CD4-positive, alpha-beta T cell treated with Interleukin-15 for 4 hours (primary cell): ENCODE measurements around the gene ADA.

ENCODE experiments used
- DNase-seq: peaks from one replicate; pipeline ENCODE4 v3.0.0-alpha.2; 2020; ENCODE audit warnings: low spot score

The ADA gene

DNA sequence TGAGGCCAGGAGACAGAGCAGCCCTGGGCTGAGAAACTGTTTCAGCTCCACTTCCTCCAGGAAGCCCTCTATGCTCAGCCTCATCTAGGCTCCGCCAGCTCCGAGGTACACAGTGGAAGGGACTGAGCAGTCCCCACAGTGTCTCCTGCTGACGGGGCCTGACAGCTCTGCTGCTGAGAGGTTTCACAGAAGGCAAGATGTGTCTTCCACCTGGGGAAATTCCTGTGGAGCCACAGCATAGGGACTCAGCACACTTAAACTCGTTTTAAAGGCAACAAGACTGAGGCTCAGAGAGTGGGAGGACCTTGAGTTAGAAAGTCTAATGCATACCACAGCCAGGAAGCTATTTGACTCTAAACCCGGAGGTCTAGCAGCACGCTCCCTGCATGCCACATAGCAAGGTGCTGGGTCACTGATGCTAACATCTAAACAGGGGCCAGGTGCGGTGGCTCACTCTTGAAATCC lies 6.8 kb downstream of the ADA start:
- DNase-seq, result peak; percentile 58

DNA sequence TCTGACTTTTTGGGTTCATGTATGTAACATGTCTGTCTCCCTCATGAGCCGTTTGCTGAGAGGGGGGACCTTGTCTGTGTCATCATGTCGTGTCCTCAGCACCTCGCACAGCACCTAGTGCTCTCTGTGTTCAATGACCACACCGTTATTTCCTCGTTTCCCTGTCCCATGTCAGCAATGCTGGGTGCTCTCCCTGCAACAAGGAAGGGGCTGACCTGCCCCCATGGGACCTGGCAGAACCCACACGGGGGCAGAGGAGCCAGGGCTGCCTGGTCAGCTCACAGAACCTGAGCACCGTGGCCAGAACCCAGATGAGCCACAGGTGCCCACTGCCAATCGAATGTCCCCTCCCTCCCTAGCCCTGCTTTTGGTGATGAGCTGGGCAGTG lies 7.3 kb downstream of the ADA start:
- DNase-seq, result no peak

DNA sequence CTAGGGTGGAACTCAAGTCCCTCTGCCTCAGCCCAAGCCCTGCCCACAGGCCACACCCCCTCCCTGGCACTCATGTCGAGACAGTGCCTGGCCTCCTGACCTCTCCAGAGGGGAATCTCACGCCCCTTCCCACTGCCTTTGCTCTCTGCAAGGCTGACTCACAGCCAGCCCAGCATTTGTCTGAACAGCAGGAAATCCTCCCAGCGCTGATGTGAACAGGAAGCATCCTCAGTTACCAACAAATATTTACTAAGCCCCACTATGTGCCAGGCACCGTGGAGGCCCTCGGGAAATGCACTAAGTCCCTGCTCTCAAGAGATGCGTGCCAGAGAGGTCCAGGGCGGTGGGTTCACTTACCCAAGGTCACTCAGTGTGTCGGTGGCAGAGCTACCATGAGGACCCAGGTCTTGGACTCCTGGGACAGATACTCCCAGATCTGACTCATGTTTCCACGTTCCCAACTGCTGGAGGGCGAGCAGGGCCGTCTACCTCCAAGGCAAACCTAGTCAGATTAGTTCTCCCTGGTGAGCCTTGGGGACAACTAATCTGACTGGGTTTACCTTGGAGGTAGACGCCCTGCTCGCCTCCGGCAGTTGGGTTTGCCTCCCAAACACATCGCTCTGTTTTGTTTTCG lies 7.8 kb downstream of the ADA start:
- DNase-seq, result peak; percentile 66

DNA sequence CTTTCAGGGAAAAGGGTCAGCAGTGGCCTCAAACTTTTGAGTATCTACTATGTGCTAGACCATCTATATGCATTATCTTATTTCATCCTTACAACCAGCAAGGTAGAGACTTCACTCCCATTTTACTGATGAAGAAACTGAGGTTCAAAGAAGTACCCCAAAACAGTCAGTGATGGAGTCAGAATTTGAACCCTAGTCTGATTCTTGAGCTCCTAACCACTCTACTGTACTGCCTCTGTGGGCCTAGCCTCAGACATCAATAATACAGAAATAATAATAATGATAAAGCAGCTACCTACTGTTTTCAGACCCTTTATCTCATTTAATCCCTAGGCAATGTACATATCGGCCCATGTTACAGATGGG lies 8.4 kb downstream of the ADA start:
- DNase-seq, result no peak

DNA sequence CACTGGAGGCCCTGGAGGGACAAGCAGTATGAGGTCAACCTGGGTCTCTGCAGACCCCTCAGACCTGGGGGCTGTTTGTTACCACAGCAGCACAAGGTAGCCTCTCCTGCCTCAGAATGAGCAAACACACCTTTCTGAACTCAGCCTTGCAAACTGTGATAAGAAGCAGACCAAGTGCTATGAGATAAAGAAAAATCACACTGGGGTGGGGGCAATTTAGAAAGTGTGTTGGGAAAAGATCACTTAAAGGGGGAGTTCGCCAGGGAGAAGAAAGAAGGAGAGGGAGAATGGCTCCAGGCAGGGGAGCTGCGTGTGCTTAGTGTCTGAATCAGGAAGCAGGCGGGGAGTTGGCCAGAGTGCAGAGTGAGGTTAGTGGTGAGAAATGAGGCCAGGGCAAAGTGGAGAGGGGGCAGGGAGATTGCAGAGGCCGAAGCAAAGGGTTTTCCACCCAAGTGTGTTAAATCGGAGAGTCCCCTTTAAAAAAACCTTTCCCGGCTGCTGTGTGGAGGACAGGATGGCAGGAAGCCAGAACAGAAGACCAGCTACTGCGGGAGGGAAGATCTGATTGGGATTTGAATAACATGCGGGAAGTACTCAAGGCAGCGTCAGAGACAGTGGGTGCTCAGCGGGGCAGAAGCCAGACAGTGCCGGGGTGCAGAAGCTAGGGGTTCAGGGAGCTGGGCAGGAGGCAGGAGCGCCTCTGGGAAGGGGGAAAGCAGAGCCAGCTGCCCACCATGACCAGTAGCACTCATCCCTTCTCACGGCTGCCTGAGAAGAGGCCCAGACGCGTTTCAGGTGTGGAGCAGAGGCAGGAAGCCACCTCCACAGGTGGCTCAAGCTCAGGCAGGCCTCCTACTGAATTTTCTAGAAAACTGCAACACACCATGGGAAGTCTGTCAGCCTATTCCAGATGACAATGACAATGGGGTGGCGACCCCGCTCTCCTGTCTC lies 9.0 kb downstream of the ADA start:
- DNase-seq, result peak; percentile 23

DNA sequence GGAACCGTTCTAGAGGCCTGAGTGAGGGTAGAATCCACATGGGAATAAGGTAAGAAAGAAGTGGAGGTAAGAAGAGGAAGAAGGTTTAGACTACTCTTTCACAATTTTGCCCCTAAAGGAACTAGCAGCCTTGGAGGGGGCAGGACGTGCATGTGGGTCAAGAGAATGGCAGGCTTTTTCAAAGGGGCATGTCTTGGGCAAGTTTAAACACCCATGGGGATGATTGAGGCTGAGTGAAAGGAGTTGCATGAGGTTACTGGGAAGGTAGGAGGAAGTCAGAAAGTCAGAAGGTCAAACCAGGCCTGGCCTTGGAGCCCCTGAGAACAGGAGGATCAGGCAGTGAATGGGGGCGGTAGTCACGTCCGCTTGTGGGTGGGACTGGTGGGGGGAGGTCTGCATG lies 10.2 kb downstream of the ADA start:
- no peak for DNase-seq

DNA sequence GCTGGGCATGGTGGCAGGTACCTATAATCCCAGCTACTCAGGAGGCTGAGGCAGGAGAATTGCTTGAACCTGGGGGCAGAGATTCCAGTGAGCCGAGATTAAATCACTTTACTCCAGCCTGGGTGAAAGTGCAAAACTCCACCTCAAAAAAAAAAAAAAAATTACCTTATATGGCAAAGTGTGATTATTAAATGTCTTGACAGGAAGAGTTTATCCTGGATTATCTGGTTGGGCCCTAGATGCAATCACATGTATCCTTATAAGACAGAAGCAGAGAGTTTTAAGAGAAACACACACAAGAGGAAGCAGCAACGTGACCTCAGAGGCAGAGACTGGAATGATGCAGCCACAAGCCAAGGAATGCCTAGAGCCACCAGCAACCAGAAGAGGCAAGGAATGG lies 11.0 kb downstream of the ADA start:
- no peak for DNase-seq

DNA sequence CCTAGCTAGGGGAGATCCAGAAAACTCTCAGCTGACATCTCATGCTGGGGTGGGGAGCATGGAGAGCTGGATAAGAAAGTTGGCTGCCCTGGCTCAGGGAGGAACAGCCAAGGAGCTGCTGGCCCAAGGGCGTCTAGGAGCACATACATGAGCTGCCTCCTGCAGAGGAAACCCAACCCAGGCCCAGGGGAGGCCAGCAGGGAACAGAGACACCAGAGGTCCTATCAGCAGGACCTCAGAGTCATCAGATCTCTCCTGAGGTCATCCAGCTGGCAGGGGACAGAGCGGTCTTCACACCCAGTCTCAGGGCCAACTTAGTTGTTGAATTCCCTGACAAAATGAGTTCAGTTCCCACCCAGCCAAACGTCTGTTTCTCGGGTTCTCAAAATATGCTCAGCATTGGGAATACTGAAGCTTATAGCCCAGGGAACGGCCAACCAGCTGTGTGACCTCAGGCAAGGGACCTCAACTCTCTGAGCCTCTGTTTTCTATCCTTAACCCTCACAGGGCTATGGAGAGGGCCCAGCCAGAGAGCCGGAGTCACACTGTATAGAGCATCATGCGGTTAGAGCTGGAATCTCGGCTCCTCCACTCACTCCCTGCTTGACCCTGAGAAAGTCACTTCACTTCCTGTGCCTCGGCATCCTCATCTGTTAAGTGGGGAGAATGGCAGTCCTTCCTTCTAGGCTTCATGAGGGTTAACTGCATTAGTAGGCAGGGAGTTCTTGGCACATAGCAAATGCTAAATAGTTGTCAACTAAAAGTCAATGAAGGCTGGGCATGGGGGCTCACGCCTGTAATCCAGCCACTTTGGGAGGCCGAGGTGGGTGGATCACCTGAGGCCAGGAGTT lies 13.8 kb downstream of the ADA start:
- no peak for DNase-seq

DNA sequence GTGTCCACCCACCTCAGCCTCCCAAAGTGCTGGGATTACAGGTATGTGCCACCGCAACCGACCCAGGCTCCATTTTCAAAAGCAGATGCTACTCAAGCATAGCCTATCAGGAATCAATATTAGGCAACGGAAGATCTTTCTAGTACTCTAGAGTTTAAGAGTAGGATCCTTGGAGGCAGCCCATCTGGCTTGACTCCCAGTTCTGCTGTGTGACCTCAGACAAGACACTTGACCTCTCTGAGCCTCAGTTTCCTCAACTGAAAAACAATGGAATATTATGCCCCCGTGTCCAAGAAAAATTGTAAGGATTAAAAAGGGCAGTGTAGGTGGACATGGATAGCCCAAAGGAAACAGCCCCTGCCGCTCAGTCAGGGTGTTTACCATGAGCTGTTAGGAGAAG lies 14.5 kb downstream of the ADA start:
- DNase-seq, result no peak

DNA sequence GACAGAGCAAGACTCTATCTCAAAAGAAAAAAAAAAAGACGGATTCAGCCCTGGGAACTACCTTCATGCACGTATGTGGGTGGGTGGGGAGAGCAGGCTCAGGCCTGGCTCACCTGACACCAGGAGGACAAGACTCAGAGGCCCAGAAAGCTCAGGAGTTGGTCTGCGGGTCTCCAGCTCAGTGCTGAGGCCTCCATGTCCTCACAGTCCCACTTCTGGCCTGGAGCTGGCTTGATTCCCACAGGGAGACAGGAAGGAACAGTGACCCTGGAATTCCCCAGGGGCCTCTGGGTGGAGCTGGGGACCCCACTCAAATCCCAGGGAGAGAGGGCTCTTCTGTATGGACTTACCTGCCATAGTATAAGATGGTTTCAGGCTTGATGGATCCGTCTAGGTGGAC lies 15.6 kb downstream of the ADA start:
- DNase-seq, result no peak

DNA sequence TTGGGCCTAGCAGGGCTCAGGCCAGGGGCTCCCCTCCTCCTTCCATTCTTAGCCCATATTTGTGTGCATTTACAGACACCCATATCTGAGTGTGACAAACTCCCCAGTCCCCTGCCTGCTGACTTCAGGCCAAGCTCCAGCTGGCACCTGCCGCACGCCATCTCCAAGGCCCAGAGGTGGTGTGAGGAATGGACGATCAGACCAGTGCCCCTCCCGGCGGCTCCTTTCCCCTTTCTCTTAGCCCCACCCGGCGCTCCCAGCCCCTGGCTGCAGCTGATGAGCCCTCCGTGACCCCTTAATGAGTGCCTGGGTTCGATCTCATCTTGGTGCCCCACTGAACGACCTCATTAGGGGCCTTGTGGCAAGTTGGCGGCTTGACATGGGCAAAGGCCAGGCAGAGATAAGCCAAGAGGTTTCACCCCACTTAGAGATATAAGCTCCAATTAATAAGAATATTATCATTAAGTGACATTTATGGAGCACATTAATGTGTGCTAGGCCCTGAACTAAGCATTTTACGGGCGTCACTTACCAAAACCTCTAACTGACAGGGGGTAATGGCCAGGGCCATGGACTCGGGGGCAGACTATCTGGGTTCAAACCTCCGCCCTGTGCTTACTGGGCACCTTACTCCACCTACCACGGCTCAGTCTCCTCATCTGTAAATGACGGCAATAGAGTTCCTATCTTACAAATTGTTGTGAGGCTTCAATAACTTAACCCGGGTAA lies 17.5 kb downstream of the ADA start:
- DNase-seq, result no peak

DNA sequence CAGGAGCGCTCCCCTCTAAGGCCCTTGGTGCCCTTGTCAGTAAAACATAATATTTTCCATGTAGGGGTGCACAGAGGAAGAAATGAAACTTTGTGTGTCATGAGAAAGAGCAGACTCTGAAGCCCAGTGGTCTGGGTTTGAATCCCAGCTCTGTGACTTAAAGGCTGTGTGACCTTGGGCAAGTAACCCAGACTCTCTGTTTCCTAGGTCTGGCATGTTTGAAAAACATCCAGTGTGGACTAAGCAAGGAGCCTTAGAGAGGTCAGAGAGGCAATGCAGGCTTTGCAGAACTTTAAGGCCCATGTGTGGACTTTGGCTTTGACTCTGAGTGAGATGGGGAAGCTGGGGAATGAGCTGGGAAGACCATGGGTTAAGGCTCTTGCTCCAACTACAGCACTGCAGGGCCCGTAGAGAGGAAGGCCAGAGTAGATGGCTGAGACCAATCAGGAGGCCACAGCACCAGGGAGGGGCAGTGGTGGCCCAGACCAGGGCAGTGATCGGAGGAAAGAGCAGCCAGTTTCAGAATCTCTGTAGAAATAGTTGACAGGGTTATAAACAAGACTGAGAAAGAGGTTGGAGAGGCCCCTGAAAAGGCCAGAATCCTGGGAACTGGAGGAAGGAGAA lies 18.2 kb downstream of the ADA start:
- DNase-seq, result no peak

DNA sequence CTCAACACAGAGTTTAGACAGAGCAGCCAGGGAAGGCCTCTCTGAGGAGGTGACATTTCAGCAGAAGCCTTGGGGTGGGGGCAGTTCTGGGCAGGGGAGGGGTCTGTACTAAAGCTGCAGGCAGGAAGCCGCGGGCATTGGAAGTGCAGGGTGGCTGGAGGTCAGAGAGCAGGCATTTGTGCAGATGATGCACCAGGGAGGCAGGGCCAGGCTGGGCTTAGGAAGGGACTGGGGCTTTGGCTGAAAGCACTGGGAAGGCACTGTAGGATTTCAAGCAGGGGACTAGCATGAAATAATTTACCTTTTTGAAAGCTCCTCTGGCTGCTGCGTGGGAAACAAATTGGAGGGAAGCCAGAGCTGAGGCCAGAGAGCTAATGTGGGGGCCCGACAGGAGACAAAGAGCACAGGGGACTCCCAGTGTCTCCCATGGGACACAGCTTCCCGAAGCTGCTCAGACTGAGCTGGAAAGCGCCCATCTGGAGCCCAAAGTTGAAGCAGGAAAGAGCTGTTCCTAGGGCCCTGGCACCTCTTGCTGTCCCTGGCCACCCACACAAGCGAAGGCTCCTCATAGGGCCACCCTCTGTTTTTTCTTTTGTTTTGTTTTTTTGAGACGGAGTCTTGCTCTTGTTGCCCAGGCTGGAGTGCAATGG lies 19.3 kb downstream of the ADA start:
- no peak for DNase-seq

DNA sequence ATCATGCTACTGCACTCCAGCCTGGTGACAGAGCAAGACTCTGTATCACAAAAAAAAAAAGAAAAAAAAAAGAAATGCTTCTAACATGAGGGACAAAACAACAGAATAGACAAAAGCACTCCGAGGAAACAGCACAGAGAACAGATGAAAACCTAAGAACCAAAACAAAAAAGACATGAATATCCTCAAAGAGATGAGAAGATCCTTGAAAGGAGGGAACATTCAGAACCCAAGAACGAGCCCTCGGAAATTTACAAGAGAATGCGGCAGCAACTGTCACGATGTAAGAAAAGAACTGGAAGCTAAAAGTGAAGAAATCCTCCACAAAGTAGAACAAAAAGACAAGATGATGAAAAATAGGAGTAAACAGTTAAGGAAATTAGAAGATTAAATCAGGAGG lies 21.2 kb downstream of the ADA start:
- no peak for DNase-seq

DNA sequence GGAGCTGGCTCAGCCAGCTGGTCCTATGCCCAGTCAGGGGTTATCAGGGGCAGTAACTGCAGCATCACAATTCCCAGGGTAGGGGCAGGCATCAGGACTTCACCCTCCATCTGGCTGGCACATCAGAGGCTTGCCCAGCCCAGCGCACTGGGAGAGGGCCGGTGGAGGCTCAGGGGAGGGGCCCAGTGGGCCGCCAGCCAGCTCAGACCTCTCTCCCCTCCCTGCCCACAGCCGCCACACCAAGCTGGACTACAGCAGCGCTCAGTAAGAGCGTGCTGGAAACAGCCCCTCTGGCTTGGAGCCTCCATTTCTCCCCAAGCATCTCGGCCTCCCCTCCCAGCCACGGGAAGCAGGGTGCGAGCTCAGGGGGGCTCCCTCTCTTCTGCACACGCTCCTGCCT lies 22.0 kb downstream of the ADA start:
- DNase-seq, result no peak

DNA sequence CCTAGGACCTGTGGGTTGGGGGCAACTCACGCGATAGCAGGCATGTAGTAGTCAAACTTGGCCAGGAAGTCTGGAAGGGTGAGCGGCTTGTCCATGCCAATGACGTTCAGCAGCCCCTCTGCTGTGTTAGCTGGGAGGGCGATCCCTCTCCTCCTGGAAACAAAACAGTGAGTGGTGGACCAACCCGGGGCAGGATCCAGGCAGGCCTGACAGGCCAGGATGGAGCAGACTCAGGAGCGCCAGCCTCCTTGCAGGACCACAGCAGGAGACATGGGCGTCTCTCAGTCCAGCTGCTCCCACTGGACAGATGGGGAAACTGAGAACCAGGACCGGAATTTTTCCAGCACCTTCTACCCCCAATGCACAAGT lies 22.5 kb downstream of the ADA start:
- DNase-seq, result no peak

DNA sequence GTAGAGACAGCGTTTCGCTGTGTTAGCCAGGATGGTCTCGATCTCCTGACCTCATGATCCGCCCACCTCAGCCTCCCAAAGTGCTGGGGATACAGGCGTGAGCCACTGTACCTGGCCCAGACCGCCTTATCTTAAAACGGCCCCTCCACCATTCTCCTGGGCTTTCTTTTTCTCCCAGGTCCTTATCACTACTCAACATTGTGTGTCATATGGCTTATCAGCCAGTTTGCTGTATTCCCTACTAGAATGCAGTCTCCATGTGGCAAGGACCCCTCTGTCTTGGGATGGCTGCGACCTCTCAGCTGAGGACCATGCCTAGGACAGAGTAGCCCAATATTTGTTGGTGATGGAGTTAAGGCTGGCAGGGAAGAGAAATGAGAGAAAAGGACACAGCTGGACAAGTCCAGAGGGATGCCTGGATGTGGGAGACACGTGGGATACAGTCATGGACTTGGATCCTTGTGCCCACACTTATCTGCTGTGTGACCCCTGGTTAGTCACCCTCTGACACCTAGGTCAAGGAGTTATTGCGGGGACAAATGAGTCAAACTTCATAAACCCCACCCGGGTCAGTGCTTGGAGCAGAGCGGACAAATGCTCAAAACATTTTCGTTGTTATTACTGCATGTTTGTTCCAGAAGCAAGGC lies 24.0 kb downstream of the ADA start:
- no peak for DNase-seq

DNA sequence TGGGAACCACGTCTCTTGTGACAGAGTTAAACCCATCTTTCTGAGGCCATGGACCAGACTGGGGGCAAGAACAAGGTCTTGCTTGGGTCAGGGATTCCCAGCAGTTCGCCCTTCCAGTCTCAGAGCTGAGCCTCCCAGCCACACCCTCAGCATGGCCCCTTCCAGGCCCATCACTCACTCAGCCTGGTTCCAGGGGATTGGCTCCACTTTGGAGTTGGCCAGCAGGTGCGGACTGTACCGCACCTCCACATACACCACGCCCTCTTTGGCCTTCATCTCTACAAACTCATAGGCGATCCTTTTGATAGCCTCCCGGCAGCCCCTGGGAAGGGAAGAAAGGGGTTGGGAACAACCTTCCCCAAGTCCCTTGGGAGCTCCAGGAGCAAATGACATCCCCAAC lies 25.2 kb downstream of the ADA start:
- DNase-seq, result no peak

DNA sequence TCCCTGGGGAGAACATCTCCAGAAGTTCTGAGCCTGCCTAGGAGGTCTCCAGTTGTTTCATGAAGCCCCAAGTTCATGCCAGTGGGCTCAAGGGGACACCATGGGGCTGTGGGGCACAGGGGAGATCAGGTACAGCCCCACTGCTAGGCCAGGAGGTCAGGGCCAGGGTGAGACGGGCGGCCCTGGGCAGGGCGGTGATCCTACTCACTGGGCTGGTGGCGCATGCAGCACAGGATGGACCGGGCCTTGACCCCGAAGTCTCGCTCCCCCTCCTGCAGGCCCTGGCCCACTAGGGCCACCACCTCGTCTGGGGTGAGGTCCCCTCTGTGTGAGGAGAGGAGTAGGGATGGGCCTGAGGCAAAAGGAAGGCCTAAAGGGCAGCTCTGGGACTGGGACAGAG lies 26.1 kb downstream of the ADA start:
- DNase-seq, result no peak

DNA sequence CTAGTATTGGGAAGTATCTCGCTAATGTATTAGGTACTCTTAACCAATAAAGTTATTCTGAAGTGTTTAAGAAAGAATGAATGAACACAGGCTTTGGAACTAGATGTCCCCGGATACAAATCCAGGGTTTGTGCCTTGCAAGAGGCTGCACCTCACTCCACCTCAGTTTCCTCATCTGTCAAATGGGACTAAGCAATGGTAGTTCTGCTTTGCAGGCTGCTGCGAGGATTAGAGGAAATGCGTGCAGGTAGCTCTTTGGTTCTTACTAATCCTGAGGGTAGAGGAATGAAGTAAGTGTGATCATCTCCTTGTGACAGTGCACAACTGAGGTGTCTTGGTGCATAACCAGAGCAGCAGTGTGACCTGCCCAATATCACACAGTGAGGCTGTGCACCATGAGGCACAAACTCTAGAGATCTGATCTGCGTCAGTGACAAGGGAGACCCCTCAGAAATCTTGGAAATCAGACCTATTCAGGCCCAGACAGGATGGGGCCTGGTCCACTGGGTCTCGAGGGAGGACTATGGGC lies 26.7 kb downstream of the ADA start:
- DNase-seq, result no peak
